Testis (tissue), 2 donors: Measurements from ENCODE around the gene ZIM2.

ENCODE experiments used
- POLR2A ChIP-seq: fragments of 450-650 bp; IDR thresholded peaks from one replicate; pipeline ENCODE4 v1.6.1; 2017; ENCODE audit warnings: antibody characterized with exemption, mild to moderate bottlenecking, moderate library complexity
- TF ChIP-seq, protein P1 (sequence below), 3 experiments: fragments of 450-650 bp in 2 of 3; fragments of 200-600 bp in 1 of 3; sonication (generic) in 1 of 3; IDR thresholded peaks; one replicate each; pipeline ENCODE4 v1.5.1; 2016 to 2019; ENCODE audit warnings: antibody characterized with exemption in 3 of 3, mild to moderate bottlenecking in 2 of 3, moderate library complexity in 1 of 3

- no peak for TF ChIP-seq POLR2A
- TF ChIP-seq, protein P1, sequence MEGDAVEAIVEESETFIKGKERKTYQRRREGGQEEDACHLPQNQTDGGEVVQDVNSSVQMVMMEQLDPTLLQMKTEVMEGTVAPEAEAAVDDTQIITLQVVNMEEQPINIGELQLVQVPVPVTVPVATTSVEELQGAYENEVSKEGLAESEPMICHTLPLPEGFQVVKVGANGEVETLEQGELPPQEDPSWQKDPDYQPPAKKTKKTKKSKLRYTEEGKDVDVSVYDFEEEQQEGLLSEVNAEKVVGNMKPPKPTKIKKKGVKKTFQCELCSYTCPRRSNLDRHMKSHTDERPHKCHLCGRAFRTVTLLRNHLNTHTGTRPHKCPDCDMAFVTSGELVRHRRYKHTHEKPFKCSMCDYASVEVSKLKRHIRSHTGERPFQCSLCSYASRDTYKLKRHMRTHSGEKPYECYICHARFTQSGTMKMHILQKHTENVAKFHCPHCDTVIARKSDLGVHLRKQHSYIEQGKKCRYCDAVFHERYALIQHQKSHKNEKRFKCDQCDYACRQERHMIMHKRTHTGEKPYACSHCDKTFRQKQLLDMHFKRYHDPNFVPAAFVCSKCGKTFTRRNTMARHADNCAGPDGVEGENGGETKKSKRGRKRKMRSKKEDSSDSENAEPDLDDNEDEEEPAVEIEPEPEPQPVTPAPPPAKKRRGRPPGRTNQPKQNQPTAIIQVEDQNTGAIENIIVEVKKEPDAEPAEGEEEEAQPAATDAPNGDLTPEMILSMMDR (IDR thresholded peaks at IDR 0.05) = no peak
Measured at GRCh38 chr19:56810260-56810659, 30.3 kb downstream of the ZIM2 start.
